Astrocyte of the spinal cord (primary cell): ENCODE measurements around the gene TELO2.
"Not testable (repeated sequence)": the region's sequence is repeated elsewhere in the genome, so short reads cannot be mapped to it uniquely, and the experiment has no call there.

Experiments used
- DNase-seq: peaks from one replicate; pipeline ENCODE4 v3.0.0; 2011; ENCODE audit warnings: low read depth, low spot score
- H3K4me3 ChIP-seq: 2 replicates; pipeline ENCODE4 v1.5.1; 2011; ENCODE audit warnings: low read depth, mild to moderate bottlenecking, low read length, moderate library complexity
- CTCF ChIP-seq: IDR thresholded peaks from 2 replicates; pipeline ENCODE4 v1.5.1; 2012; ENCODE audit warnings: low read depth, mild to moderate bottlenecking, low read length, inconsistent platforms
- in situ Hi-C: cut with HindIII; loops from 2 replicates; pipeline ENCODE4 v1.10.0; 2017; ENCODE audit warnings: low sequenced_read_pairs

The TELO2 gene

GRCh38 chr16:1464196-1464893 lies 28.8 kb upstream of the TELO2 start:
- no peak overlapping the region for H3K4me3 ChIP-seq
- no peak for DNase-seq
- in situ Hi-C loops = no loop called here
- no peak for TF ChIP-seq CTCF

GRCh38 chr16:1464894-1465566 lies 28.1 kb upstream of the TELO2 start:
- in situ Hi-C loops = no loop called here
- no peak overlapping the region for H3K4me3 ChIP-seq
- DNase-seq = no peak
- no peak for TF ChIP-seq CTCF

GRCh38 chr16:1465567-1465915 lies 27.6 kb upstream of the TELO2 start:
- H3K4me3 ChIP-seq = no peak overlapping the region
- in situ Hi-C loops = no loop called here
- DNase-seq = no peak
- TF ChIP-seq CTCF = no peak

GRCh38 chr16:1466054-1466453 lies 27.1 kb upstream of the TELO2 start:
- DNase-seq = no peak
- in situ Hi-C loops = no loop called here
- no peak for TF ChIP-seq CTCF
- H3K4me3 ChIP-seq = no peak overlapping the region

- no peak for DNase-seq
- no peak for TF ChIP-seq CTCF
- H3K4me3 ChIP-seq = no peak overlapping the region
- in situ Hi-C loops = no loop called here
Measured at GRCh38 chr16:1466968-1467521, 26.1 kb upstream of the TELO2 start.

GRCh38 chr16:1468426-1468810 lies 24.7 kb upstream of the TELO2 start:
- in situ Hi-C loops = no loop called here
- TF ChIP-seq CTCF = no peak

GRCh38 chr16:1469141-1469540 lies 24.0 kb upstream of the TELO2 start:
- DNase-seq, H3K4me3 ChIP-seq, in situ Hi-C loops: not testable (repeated sequence)

More at GRCh38 chr16:1468426-1468810, 24.7 kb upstream of the TELO2 start:
- no peak overlapping the region for H3K4me3 ChIP-seq
- DNase-seq = no peak
